Measurements from ENCODE around the gene GSTK1. TPM values are rescaled to one million over a fixed set of nuclear protein-coding genes. Genes with fewer than 3 reads are reported as not detected.

The GSTK1 gene
- total RNA-seq, 1 experiment from 2014 or later = 239 TPM

- Histone ChIP-seq H3F3A (ENCODE audit: insufficient read depth, low read depth) (peaks cover 59% of the 10 kb centered on the region), H3K79me2 (ENCODE audit: low read depth) (peaks cover 23% of the 10 kb centered on the region), H3K4me1 (replicated peaks; ENCODE audit: insufficient read depth) (peaks cover 69% of the 10 kb centered on the region), H3K27ac (no peak overlapping the region), H3K27me3 (ENCODE audit: insufficient read depth, low read depth) (no peaks in the 10 kb centered on the region), H3K9me3 (ENCODE audit: insufficient read depth, low read depth) (no peaks in the 10 kb centered on the region; the same call in 1 of the 2 replicates), H3K4me3 (no peak overlapping the region), H3K9me2 (ENCODE audit: insufficient read depth) (no peaks in the 10 kb centered on the region), H3K4me2 (no peak overlapping the region), H4K20me1 (ENCODE audit: insufficient read depth) (no peaks in the 10 kb centered on the region), H3K36me3 (ENCODE audit: low read depth) (peaks cover 19% of the 10 kb centered on the region), H2AFZ (no peak overlapping the region)
- no peak for DNase-seq
- intact Hi-C loops (cut with micrococcal nuclease; ENCODE audit: unreplicated experiment) = no loop called here
- ChIA-PET POLR2A (ENCODE audit: unreplicated experiment) (no interaction called here), CTCF (interaction anchor here (0.7 kb wide), 1 partner anchor 36 kb away, joined by 3 read pairs; no protein-coding TSS in a partner anchor)
- TF ChIP-seq CTCF (conservative IDR thresholded peaks at IDR 0.05) (no peak), EZH2 (IDR thresholded peaks at IDR 0.05; ENCODE audit: low read depth) (no peak)
- no TSS peak for BruUV-seq (replicated peaks)
These were observed 20.1 kb downstream of the GSTK1 start for GRCh38 chr7:143283381-143283780.

DNA sequence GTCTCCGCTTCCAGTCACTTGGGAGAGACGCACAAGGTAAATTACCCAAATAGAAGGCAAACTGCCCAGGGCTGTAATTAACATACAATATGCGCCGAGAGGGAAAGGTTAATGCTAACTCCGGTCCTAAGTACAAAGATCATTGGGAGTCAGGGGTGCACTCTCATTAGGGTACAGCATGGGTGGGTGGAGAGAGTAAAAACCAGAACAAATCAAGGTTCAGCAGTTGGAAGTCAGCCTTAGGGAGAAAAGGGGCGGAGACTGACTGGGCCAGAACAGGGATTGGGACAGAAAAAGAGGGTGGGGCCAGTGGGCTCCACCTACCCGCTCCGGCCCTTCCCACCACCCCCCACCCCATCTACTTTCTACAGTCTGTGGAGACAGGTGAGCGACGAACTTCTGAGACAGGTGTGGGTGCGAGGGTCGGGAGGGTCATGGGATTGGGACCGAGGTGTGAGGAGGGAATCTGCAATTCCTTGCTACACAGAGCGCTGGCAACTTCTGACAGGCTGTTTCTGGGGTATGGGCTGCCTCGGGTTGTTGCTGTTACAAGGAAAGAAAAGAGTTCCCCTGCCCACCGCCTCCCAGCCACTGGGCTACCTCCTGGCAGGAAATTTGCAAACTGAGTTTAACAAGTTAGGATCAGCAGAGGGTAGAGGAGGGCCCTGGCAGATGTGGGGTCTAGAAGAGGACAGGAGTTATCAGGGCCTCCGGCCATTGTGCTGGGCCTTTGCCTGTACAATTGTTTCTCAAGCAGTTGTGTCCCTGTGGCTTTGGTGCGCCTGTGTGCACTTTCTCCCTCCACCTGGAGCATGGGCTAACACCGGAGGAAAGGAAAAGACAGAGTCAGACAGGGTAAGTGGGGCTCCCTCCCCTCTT, 21.6 kb downstream of the GSTK1 start, which contains the start of gene TMEM139:
TSS of gene TMEM139 (plus strand) at position 368 of the 879 bp plus-strand sequence. CDS start 1,000 bp downstream, outside the sequence.
- Histone ChIP-seq H3K4me1 (replicated peaks; ENCODE audit: insufficient read depth) (peaks cover 62% of the 10 kb centered on the region), H3K9me3 (ENCODE audit: insufficient read depth, low read depth) (no peaks in the 10 kb centered on the region; the same call in 1 of the 2 replicates), H3K4me3 (peak within 1 kb of the TSS; percentile 77), H3K4me2 (peak within 1 kb of the TSS; percentile 91), H2AFZ (peak within 1 kb of the TSS; percentile 58), H3K27me3 (ENCODE audit: insufficient read depth, low read depth) (no peaks in the 10 kb centered on the region), H3K9me2 (ENCODE audit: insufficient read depth) (no peaks in the 10 kb centered on the region), H4K20me1 (ENCODE audit: insufficient read depth) (no peaks in the 10 kb centered on the region), H3K36me3 (ENCODE audit: low read depth) (peaks cover 19% of the 10 kb centered on the region), H3K27ac (peak within 1 kb of the TSS; percentile 90), H3K79me2 (ENCODE audit: low read depth) (peaks cover 38% of the 10 kb centered on the region), H3F3A (ENCODE audit: insufficient read depth, low read depth) (peaks cover 47% of the 10 kb centered on the region)
- intact Hi-C loops (cut with micrococcal nuclease; ENCODE audit: unreplicated experiment) = loop anchor here (1.0 kb wide), 2 partner anchors 22 to 37 kb away; partner anchors contain the start of gene GSTK1
- BruUV-seq (replicated peaks) = TSS peak; percentile 27
- peak; percentile 70 to 82 for DNase-seq
- POLR2A ChIA-PET (ENCODE audit: unreplicated experiment) = interaction anchor here (0.6 kb wide), 2 partner anchors 16 to 26 kb away, joined by 3 to 4 read pairs; no protein-coding TSS in a partner anchor
- CTCF ChIA-PET = no interaction called here
- TF ChIP-seq EZH2 (IDR thresholded peaks at IDR 0.05; ENCODE audit: low read depth) (no peak), CTCF (conservative IDR thresholded peaks at IDR 0.05) (no peak)

DNA sequence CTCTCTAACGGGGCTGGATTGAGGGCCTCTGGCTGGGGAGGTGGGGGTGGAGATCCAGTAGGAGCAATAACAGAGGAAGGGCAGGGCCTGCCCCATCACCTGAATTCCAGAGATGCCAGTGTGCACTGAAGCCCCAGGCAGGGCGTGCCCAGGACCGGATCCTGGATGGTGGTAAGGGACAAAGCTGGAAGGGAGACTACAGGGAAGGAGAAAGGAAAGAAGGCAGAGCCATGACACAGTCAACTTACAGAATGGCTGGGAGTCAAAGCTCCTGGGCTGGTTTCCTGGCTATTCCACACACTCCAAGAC, 22.2 kb downstream of the GSTK1 start:
- H3K4me1 ChIP-seq (replicated peaks; ENCODE audit: insufficient read depth) = peaks cover 62% of the 10 kb centered on the region
- CTCF ChIA-PET = interaction anchor here (0.6 kb wide), 1 partner anchor 95 kb away, joined by 4 read pairs; no protein-coding TSS in a partner anchor
- H3K36me3 ChIP-seq (ENCODE audit: low read depth) = peaks cover 23% of the 10 kb centered on the region
- H3K9me2 ChIP-seq (ENCODE audit: insufficient read depth) = no peaks in the 10 kb centered on the region
- intact Hi-C loops (cut with micrococcal nuclease; ENCODE audit: unreplicated experiment) = loop anchor here (1.0 kb wide), 2 partner anchors 22 to 37 kb away; partner anchors contain the start of gene GSTK1
- BruUV-seq (replicated peaks) = no TSS peak
- peaks cover 42% of the 10 kb centered on the region for H3F3A ChIP-seq (ENCODE audit: insufficient read depth, low read depth)
- H3K27me3 ChIP-seq (ENCODE audit: insufficient read depth, low read depth) = no peaks in the 10 kb centered on the region
- H2AFZ ChIP-seq = 0 out of 2 replicates have a peak overlapping the region, but pooled peaks have one; percentile 58
- peak overlapping the region; percentile 90 for H3K27ac ChIP-seq
- TF ChIP-seq EZH2 (IDR thresholded peaks at IDR 0.05; ENCODE audit: low read depth) (no peak), CTCF (conservative IDR thresholded peaks at IDR 0.05) (no peak)
- peak overlapping the region; percentile 91 for H3K4me2 ChIP-seq
- peak overlapping the region; percentile 77 for H3K4me3 ChIP-seq
- DNase-seq = peak; percentile 96
- no peaks in the 10 kb centered on the region for H4K20me1 ChIP-seq (ENCODE audit: insufficient read depth)
- no peaks in the 10 kb centered on the region; the same call in 1 of the 2 replicates for H3K9me3 ChIP-seq (ENCODE audit: insufficient read depth, low read depth)
- POLR2A ChIA-PET (ENCODE audit: unreplicated experiment) = interaction anchor here (0.6 kb wide), 3 partner anchors 16 to 26 kb away, joined by 3 to 4 read pairs (median 3); partner anchors contain the start of gene GSTK1
- H3K79me2 ChIP-seq (ENCODE audit: low read depth) = peaks cover 44% of the 10 kb centered on the region

All from PC-9 (cell line).